ENCODE data around the gene BTG4.

Gene BTG4

DNA sequence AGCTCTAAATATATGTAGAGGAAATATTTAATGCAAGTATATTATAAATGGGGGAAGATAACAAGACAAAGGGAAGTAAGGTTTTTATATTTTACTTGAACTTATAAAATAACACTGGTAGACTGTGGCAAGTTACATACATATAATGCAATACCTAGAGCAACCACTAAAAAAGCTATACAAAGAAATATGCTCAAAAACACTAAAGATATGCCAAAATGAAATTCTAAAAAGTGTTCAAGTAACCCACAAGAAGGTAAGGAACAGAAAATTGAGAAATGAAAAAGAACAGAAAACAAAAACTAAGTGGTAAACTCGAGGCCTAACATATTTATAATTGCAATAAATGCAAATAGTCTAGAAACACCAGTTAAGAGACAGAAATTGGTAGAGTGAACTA is 32.5 kb downstream of the BTG4 start:
- no peak for DNase-seq

DNA sequence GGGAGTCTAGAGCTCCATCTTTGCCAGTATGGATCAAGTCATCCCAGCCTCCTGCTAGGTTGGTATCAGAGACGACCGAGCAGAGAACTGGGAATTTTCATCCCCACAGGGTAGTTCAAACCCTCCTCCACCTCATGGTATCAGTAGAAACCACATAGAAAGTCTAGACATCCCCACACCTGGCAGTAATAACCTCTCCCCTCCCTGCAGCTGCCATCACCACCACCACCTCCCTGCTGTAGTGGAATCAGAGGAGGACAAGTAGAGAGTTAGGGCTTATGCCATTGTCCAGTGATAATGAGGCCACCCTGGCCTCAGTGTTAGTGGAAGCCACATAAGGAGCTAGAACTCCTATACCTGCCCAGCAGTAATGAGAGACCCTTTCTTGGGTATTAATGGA is 34.3 kb downstream of the BTG4 start:
- DNase-seq = no peak

DNA sequence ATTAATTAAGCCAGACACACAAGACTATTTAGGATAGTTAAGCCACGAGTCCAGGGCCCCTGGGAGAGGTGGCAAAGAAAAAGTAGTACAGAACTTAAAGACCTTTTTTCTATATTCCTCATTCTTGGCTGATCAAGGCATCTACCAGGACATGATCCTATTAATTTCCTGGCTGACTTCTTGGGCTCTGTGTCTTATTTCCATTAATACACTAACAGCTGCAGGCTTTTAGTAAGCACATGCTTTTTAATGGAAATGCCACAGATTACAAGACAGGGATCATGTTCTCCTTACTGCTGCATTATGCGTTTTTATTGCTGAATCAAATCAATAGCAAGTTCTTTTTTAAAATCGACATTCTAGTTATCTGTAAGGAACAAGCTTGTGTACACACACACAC is 35.2 kb downstream of the BTG4 start:
- no peak for DNase-seq

DNA sequence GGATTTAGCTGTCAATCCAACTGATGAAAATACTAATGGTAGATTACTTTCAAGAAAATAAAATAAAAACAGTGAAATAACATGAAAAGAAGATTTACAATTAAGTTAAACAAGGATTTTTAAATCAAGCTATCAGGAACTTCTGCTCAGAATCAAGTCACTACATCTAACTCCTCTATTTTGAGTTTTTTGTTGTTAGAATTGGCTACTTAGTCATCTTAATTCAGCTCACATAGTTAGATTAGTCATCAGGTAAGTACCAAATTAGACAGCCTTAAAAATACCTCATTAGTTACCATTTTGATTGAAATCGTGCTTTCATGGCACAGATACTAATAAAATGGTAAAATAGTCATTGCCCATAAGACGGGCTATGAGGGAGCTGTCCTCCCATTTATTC is 35.8 kb downstream of the BTG4 start:
- no peak for DNase-seq

DNA sequence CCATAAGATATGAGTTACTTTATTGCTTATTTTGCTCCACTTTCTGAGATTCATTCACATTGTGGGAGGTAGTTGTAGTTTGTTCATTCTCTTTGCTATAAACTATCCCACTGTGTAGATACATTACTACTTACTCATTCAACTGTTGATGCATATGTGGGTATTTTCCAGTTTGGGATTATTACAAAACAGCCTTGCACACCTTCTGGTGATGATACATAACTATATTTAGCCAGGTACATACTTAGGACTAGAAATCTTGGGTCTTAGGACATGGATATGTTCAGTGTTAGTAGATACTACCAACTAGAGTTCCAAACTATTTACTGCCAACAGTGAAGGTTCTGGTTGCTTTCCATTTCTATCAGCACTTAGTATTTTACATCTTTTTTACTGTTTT is 37.8 kb downstream of the BTG4 start:
- no peak for DNase-seq

DNA sequence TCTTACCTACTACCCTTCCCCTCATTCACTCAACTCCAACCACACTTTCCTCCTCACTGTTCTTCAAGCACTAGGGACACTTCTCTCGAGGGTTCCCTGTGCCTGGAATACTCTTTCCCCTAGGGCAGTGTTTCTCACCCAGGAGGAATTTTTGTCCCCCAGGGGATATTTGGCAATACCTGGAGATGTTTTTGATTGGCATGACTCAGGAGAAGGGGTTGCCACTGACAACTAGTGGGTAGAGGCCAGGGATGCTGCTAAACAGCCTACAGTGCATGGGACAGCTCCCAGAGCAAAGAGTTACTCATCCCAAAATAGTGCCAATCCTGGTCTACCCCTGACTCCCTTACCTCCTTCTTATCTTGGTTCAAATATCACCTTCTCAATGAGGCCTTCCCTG is 40.0 kb downstream of the BTG4 start:
- DNase-seq = no peak

DNA sequence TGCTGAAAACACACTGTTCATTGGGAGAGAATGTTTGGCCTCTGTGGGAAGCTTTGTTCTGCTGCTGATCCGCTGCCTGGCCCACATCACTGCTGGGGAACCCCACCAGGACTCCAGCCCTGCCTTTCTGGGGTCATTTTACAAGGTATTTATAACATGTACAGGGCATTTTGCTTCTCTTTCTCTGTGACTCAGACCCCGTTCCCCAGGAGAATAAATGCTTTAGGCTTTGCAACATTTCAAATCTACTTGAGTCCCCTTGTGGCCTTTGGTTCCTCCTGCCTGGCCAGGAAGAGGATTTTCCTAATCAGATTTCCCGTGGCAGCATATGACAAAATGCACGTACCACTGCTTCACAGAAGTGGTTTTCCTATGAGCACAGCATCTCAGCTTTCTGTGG is 43.0 kb downstream of the BTG4 start:
- DNase-seq = no peak

DNA sequence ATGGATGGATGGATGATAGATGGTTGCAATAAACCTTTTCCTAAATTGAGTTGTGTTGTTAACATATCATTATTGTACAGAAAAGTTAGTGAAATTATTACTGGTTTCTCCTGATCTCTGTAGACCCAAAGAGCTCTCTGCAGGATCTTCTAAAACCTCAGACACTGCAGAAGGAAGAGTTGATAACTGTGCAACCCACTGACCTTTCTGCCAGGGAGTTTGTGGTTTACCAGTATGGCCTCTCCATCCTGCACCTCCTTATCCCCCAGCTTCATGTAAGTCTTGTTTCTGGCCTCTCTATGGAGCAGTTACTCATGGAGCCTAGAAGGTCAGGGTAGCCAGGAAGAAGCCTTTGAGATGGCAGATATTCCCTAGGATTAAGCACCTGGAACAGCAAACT is 45.6 kb downstream of the BTG4 start:
- DNase-seq = no peak

DNA sequence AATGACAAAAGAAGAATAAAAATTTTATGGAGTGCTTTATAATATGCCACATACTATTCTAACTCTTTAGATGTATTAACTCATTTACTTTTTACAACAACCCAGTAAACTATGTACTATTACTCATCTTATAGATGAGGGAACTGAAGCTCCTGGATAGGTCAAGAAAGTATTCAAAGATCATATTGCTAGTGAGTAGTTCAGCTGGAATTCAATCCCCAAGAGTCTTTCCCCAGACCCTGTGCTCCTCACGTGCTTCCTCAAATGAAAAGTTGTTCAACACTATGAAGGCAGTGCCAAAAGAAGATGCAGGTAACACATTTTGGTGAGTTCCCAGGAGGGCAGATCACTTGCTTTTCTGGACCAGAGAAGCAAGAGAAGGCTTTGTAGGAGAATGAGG is 46.8 kb downstream of the BTG4 start:
- no peak for DNase-seq

DNA sequence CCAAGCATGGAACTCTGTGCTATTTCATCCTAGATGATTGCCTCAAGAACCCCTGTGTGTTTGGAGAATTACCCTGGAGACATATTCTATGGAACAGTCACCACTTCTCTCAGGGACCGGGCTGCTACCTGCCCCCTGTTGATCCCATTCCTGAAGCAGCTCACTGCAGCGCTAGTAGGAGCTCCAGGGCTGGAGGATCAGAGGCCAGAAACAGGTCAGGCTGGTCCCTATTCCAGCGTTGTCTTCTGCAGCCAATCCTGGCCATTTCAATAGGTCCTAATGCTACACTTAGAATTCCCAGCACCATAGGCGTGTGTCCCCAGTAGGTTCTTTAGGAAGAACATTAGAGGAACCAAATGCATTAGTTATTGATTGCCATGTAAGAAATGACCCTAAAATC is 48.9 kb downstream of the BTG4 start:
- no peak for DNase-seq

DNA sequence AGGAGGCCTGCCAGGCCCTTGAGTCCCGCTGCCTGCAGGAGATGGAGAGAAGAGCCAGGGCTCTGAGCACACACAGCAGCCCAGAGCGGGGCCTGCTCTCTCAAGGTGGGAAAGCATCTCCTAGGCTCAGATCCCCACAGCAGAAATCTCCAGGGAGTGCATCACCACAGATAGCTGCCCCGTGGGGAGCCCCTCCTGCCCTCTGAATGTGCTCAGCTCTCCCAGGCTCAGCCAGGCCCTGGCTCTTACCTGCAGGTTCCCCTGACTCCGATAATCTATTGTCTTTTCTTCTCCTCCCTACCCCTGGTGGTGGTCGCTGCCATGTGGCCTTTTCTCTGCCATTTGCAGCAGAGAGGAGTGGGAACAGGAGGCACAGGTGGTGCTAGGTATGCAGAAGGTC is 49.9 kb downstream of the BTG4 start:
- DNase-seq = no peak

DNA sequence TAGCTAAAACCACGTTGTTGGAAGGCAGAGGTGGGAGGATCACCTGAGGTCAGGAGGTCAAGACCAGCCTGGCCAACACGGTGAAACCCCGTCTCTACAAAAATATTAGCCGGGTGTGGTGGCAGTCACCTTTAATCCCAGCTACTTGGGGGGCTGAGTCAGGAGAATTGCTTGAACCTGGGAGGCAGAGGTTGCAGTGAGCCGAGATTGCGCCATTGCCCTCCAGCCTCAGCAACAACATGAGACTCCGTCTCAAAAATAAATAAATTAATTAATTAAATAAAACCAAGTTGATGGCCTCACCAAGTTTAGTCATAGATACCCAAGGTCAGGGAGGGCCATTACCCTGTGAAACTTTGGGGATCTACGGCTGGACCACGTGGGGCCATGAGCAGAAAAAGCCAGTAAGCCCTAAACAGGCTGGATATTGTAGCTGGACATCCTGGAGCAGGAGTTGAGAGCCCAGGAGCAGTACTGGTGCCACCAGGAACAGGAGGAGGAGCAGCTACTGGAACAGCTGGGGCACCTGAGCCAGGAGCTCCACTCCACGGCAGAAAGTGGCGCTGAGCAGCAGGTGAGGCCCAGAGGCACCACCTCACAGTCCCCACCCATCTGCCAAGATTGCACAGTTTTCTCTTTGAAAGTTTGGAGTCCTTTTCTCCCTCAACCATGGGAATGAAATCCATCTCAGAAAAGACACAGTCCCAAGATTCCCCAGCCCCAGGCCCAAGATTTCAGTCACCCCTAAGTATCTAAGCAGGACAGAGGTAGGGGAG is 50.5 kb downstream of the BTG4 start:
- DNase-seq = no peak

DNA sequence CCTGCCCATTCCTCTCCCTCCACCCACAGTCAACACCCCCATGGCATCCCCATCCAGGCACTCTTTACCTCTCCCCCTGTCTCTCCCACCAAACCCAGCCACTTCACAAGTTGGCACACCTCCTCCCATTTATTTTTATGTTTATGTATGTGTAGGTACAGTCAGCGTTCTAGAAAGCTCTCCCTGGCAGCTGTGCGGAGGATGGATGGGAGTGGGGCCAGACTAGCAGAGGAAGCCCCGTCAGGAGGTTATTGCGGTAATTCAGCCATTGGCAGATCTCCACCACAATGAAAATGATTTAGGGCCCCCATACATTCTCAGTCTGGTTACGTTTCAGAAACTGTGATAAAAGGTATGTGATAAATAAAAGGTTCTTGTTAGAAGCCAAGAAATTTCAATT is 51.3 kb downstream of the BTG4 start:
- DNase-seq = no peak

DNA sequence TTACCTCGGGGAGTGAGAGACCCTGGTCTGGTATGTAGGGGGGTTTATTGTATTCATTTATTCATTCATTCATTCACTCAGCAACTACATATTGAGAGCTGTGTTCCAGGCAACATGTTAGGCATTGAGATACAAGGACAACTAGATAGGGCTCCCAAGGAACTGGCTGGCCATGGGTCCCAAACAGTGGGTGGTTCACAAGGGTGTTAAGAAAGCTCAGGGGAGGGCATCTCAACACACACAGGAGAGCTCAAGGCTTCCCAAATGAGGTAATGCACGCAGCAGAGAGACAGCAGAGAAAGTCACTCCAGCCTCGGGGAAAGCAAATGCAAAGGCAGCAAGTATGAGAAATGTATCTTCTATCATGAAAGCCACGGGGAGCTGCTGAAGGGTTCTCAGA is 51.8 kb downstream of the BTG4 start:
- no peak for DNase-seq

DNA sequence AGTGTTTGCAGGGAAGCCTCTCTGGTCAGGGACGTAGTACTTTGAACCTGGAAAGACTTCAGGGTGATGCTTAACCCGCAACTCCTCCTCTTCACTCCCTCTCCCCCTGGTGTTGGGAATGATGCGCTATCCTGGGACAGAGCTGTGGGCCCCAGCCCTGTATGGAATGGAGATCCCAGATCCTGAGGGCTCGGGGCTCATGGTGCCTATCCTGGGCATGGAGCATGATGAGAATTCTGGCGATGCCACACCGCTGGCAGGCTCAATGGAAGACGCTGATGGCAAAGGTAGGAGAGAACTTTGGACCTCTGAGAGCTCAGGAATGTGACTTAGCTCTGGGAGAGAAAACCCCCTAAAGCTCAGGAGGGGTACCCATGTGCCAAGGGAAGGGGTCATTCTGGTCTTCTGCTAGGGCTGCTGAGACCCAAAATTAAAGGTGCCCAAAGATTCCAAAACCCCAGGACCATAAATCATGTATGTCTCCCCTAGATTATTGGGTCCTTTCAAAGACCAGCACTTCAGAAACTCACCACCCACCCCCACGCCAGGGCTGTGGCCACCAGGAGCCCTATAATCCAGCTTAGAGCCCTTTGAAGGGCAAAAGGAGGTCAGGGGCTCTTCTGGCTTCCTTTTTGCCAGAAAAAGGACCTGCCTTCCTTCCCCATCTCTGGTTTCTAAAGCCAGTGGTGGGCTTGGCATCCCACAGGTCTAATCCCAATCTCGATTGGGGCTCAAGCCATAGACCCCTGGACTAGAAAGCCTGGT is 52.5 kb downstream of the BTG4 start:
- no peak for DNase-seq

DNA sequence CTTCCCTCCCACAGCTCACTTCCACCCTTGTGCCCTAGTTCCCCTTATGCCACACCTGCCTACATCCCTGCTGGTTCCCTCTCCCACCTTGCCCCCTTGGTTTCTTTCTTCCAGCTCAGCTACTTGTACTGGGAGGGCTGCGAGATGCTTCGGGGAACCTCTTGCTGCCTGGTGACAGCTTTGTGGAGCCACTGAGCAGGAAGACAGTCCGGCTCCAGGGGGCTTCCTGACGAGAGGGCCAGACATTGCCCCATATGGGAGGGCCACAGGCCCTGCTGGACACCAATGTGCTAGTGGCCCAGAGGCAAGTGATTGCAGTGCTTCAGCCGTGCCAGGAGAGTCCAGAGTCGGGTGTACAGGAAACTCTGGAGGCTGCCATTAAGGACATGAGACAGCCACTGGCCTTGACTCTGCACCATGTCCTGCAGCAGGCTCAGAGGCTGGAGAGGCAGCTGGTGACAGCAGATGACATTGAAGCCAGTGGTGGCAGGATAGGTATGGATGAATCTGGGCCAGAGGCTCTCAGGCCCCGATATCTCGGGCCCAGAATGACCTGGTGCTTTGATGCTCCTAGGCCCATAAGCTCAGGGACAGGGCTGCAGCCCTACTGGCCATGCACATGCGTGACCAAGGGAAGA is 54.3 kb downstream of the BTG4 start:
- no peak for DNase-seq

DNA sequence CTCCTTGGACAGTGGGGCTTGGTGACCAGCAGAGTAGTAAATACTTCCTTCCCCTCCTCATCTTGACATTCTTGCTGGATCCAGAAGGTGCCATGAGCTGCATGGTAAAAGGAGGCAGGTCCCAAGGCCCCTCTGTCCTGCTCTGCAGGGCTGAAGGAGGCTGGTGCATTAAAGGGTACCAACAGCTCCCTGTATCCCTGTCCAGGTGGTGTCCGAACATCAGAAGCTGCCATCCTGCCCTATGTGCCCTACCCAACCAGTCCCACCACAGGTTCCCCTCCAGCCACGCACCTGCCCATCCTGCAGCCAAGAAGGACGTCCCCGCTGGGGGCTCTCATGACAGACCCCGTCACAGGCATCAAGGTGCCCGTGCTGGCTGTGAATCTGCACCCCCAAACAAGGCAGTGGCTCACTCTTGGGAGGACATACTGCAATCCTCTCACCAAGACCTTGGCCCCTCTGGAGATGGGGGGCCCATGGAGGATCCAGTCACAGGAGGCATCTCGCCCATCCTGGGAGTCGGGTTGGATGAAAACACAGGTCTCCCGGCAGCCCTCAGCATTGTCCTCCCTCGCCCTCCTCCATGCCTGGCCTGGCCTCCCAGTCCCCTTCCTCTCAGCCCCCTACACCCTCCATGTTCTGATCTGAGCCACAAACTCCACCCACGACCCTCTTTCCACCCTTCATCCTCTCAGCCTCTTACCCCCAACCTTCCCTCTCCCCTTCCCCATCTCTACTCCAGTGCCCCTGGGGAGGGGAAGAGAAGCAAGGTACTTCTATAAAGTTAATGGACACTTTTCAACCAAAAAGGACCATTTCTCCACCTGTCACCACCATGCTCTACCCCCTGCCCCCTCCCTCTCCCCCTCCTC is 55.1 kb downstream of the BTG4 start:
- DNase-seq = no peak

DNA sequence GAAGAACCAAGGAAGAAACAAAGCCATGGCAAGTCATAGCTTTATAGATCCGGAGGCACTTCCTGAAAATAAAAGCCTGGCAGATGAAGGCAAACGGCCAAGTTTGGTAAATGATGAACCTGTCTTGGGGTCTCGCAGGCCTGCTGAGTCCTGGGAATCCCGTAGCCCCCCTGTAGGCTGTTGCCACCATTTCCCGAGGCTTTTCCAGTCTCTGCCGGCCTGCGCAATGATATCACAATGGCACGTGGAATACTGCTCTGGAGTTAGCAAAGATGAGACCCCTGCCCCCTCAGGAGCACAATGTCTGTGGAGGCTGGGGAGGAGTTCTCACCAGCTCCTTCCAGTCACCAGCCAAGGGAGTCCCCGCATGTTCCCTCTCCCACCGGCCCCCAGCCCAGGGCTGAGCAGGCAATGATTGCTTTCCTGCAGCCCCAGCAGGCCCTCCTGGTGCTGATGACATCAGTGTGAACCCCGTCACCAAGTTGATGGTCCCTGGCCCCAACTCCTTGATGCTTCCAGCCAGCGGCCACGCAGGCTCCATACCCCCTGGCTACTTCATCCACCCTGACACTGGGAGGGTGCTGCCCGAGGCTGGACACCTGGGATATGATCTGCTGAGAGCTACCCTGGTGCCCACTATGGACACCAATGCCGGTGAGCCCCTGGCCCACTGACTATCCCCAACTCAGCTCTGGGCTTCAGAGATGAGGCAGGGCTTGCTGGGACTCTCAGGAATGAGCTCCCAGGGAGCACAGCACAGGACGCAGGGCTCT is 55.9 kb downstream of the BTG4 start:
- no peak for DNase-seq

DNA sequence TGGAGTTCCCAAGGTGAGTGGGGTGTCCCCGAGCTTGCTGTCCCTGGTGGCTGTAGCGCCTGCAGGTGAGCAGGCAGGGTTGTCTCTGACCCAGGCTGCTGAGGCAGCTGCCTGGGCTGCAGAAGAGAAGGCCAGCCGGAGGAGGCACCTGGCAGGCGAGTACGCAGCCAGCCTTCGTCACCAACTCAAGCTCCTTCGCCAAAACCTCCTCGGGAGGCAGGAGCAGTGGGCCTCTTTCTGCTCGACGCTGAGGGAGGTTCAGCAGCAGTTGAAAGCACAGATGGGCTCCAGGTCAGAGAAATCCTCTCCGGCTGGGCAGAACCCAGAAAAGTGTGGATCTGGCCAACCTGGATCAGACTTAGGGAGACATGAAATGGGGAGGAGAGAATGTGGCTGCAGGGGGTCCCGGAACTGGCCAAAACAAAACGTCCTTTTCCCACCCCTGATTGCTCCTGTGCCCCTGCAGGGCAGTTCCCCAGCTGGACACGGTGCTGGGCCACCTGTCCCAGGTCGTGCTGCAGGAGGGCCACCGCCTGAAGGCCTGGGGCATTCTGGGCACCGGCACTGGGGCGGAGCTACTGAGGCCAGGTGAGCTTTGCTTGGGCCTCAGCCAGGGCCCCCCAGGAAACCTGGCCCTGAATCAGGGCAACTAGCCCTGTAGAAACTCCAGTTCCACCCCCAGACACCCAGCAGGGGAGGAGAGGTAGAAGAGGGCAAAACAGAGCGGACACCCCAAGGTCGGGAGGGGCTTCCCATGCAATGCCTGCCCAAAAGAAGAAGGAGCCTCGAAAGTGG is 56.7 kb downstream of the BTG4 start:
- no peak for DNase-seq

DNA sequence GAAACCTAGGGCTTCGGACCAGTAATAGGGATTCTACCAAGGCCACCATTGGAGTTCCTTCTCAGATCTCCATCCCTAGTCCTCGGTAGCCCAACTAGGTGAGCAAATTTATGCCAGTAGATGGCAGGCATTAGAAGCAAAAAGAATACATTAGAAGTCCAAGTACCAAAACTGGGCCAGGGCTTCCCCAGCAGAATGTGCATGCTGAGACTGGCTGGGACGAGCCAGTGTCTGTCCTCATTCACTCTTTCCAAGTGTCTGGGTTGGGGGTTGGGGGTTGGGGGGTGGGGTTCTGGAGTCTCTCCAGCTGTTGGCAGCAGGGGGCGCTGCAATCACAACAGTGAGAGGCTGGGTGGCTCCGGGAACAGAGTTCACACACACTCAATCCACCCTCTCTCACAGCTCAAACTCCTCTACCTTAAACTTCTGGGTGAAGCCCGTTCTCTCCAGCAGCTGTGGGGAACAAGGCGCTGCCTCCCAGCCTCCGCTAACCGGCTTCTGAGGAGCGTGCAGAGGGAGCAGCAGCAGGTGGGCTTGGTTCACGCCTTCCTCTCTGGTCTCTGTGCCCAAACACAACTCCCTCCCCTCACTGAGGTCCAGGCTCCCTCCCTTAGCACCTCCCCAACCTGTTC is 57.5 kb downstream of the BTG4 start:
- peak; percentile 28 for DNase-seq

All from activated CD4-positive, alpha-beta T cell treated with anti-CD3 and anti-CD28 coated beads, Interleukin-2, amount 50 U/mL, for 1 hour (primary cell).